ENCODE data around the gene ANGPTL5. TPM values are rescaled to one million over a fixed set of nuclear protein-coding genes. Genes with fewer than 3 reads are reported as not detected.

Gene ANGPTL5
- total RNA-seq, 1 donor: not detected

Other genes starting within 250 kb of the ANGPTL5 start
- 1.3 TPM for gene CEP126, start 1.5 kb downstream of the ANGPTL5 start, total RNA-seq
- gene CFAP300, start 130.9 kb upstream of the ANGPTL5 start, total RNA-seq: not detected
- not detected for gene YAP1, start 193.9 kb upstream of the ANGPTL5 start, total RNA-seq